ENCODE measurements around the gene AOPEP. TPM values are rescaled to one million over a fixed set of nuclear protein-coding genes. Genes with fewer than 3 reads are reported as not detected.

Gene AOPEP
- total RNA-seq, 1 donor from 2014 or later: 175 TPM

DNA sequence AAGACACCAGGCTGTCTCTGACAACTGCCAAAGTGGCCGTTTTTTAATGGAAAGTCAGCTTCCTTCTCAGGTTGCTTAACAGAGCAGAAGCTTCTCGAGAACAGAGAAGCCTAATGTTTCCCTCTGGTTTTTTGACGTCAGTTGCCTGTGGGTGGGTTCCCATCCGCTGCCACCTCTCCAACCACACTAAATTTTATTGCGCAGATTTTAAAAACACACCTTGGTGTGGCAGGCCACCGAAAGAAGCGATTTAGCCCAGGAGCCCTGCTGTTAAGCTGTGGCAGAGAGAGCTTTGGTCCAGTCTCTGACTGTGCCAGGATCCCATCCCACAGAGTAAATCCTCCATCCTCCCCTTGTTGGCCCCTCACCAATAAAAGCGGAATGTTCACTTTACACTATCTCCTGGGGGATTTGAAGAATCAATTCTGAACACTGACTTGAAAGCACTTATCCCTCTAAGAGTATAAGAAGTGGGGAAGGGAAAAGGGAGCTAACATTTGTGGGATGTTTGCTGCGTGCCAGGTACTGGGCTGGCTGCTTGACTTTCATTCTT lies 181.6 kb downstream of the AOPEP start:
- Histone ChIP-seq H3K9me3 (replicated peaks) (no peaks in the 10 kb centered on the region), H3K27me3 (ENCODE audit: low read depth) (no peaks in the 10 kb centered on the region), H3K36me3 (no peaks in the 10 kb centered on the region), H3K27ac (replicated peaks) (peak overlapping the region; percentile 68), H3K4me1 (peaks cover 39% of the 10 kb centered on the region), H3K4me3 (no peak overlapping the region)
- DNase-seq: no peak
- intact Hi-C loops (cut with micrococcal nuclease): no loop called here
- no peak for TF ChIP-seq CTCF (IDR thresholded peaks at IDR 0.05; ENCODE audit: borderline replicate concordance)

- H3K4me1 ChIP-seq: peaks cover 45% of the 10 kb centered on the region
- no peak overlapping the region for H3K4me3 ChIP-seq
- H3K36me3 ChIP-seq: no peaks in the 10 kb centered on the region
- DNase-seq: no peak
- no peak for TF ChIP-seq CTCF (IDR thresholded peaks at IDR 0.05; ENCODE audit: borderline replicate concordance)
- H3K27me3 ChIP-seq (ENCODE audit: low read depth): no peaks in the 10 kb centered on the region
- H3K27ac ChIP-seq (replicated peaks): peak overlapping the region; percentile 68
- intact Hi-C loops (cut with micrococcal nuclease): no loop called here
- no peaks in the 10 kb centered on the region for H3K9me3 ChIP-seq (replicated peaks)
Observed at GRCh38 chr9:94908583-94909249, 182.2 kb downstream of the AOPEP start.

DNA sequence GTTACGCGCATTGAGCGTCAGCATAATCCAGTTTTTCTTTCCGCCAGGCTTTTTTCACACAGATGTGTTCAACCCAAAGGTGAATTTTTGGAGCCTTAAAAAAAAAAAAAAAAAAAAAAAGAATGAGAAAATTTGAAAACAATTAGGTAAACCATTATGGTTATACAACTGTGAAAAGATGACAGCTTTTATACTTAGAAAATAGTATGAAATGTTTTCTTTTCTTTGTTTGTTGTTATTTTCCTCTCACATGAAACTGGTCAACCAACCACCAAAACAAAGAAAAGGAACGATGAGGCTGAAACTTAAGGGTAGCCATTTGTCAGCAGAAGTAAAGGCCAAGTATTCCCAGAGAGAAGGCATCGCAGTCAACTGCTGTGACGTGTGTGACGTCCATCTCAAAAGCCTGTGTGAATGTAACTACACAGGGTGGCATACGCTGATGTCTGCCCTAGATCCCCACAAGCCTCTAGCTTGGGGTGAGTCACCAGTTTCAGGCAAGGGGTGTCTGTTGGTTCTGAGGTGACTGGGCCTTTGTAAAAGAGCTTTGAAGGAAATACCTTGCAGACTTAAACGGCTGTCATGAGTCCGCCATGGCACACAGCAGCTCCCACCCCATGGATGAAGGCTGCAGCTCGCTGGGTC lies 182.9 kb downstream of the AOPEP start:
- DNase-seq: no peak

DNA sequence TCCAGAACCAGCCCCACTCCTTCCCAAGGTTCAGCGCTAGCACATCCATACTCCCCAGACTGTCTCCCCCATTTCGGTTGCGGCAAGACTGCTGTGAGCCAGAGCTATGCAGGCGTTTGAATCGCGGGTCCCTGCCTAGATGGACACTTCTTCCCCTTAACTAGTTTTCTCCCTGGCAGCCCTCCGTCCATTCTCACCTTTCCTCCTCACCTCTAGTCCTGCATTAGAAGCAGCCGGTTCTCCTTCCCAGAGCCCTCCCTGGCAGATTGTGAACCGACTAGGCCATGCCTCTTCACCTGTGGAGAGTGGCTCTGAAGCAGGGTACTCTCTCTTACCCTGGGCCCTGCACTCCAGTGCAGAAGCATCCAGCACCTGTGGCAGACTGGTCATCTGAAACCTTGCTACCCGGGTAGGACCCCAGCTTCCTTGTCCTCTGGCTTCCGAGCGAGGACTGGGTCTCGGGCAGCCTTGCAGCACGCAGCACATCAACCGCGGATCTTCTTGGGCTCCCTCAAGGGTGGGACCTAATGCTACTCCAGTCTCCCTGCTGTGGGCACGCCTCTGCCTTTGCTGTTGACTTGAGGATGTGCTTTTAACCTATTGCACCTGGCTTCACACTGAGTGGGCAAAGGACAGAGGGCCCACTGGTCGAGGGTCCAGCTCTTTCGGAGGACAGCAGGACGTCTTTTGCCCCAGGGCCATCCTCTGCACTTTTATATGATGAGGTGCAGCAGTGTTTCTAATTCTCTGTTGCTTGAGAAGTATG lies 183.6 kb downstream of the AOPEP start:
- Histone ChIP-seq H3K27me3 (ENCODE audit: low read depth) (no peaks in the 10 kb centered on the region), H3K9me3 (replicated peaks) (no peaks in the 10 kb centered on the region), H3K4me1 (peaks cover 55% of the 10 kb centered on the region), H3K27ac (replicated peaks) (no peak overlapping the region), H3K36me3 (no peaks in the 10 kb centered on the region), H3K4me3 (no peak overlapping the region)
- intact Hi-C loops (cut with micrococcal nuclease): no loop called here
- TF ChIP-seq CTCF (IDR thresholded peaks at IDR 0.05; ENCODE audit: borderline replicate concordance): no peak
- no peak for DNase-seq

More for the DNA sequence above, 182.9 kb downstream of the AOPEP start:
- no peak for TF ChIP-seq CTCF (IDR thresholded peaks at IDR 0.05; ENCODE audit: borderline replicate concordance)
- Histone ChIP-seq H3K36me3 (no peaks in the 10 kb centered on the region), H3K4me1 (peaks cover 52% of the 10 kb centered on the region), H3K27me3 (ENCODE audit: low read depth) (no peaks in the 10 kb centered on the region), H3K4me3 (no peak overlapping the region), H3K9me3 (replicated peaks) (no peaks in the 10 kb centered on the region), H3K27ac (replicated peaks) (peak overlapping the region; percentile 68)
- intact Hi-C loops (cut with micrococcal nuclease): no loop called here

- intact Hi-C loops (cut with micrococcal nuclease): no loop called here
- Histone ChIP-seq H3K27me3 (ENCODE audit: low read depth) (no peaks in the 10 kb centered on the region), H3K36me3 (no peaks in the 10 kb centered on the region), H3K4me3 (no peak overlapping the region), H3K4me1 (peaks cover 55% of the 10 kb centered on the region), H3K9me3 (replicated peaks) (no peaks in the 10 kb centered on the region), H3K27ac (replicated peaks) (no peak overlapping the region)
- DNase-seq: no peak
- no peak for TF ChIP-seq CTCF (IDR thresholded peaks at IDR 0.05; ENCODE audit: borderline replicate concordance)
Observed at GRCh38 chr9:94911211-94911610, 184.7 kb downstream of the AOPEP start.
